ENCODE results near the gene GNB1L.
"Not testable (repeated sequence)": the region's sequence is repeated elsewhere in the genome, so short reads cannot be mapped to it uniquely, and the experiment has no call there.

GNB1L gene

DNA sequence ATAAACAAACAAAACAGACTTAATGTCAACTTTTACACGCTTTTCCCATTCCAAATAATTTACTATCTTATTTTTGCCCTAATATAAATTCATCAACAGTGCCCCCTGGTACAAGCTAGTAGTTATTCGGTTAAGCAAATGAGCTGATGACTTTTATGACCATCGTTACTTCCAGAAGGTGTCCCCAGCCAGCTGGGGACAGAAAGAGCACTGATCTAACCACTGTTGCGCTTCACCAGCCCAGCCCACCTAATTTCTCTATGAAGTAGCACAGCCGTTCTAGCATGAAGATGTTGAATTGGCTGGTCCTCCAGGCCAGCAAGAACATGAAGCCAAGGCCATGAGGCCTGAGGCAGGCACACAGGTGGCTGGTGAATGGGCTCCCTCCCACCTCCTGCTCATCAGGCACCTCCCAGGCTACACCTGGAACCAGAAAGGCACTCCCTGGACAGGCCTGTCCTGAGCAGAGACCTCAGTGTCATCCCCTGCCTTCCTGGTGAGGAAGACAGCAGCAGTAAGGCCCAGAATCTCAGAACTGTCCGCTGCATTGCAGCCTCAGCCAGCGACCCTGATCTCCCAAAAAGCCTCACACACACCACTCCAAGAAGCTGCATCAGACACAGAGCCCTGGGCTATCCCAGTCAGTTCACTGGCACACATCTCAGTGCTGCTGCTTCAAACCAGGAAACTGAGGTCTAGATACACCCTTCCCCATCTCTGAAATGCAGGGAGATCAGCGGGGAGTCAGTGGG is 12.9 kb downstream of the GNB1L start:
- H3K4me3 ChIP-seq (ENCODE audit: low read length): no peak overlapping the region
- H3K4me1 ChIP-seq (ENCODE audit: control insufficient read depth, insufficient read depth, low read length): peaks cover 2% of the 10 kb centered on the region; the same call in 1 of the 2 replicates
- H3K36me3 ChIP-seq (ENCODE audit: control insufficient read depth, insufficient read depth, low read length): no peaks in the 10 kb centered on the region
- H3K27ac ChIP-seq (ENCODE audit: low read length): no peak overlapping the region
- no peaks in the 10 kb centered on the region for H3K9me3 ChIP-seq (ENCODE audit: control insufficient read depth, insufficient read depth, low read length)
- WGBS (ENCODE audit: insufficient coverage, insufficient read length): 100% methylated on average over 1 of the region's 8 CpGs
- DNase-seq (ENCODE audit: low read depth, low spot score): no peak
- H3K27me3 ChIP-seq (ENCODE audit: control insufficient read depth, insufficient read depth, low read length): no peaks in the 10 kb centered on the region

DNA sequence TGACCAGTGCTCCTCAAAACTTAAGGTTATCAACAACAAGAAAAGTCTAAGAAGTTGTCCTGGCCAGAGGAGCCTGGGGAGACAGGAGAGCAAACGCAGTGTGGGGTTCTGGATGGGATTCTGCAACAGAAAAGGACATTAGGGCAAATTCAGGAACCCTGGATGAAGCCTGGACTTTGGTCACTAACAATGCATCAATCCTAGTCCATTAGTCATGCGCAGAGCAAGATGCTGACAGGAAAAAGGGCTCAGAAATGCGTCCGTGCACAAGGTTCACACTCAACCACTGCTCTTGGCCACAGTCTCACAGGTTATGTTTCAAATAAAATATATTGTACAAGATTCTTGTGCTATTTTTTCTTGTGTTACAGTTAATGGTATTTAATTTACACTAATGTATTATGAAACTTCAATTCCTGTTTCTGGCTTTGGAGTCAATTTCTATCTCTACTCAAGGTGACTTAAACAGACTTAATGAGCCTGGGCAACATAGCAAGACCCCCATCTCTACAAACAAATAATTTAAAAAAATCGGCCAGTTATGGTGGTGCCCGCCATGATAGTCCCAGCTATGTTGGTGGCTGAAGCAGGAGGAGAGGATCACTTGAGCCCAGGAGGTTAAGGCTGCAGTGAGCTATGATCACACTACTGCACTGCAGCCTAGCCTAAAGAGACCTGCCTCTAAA is 13.6 kb downstream of the GNB1L start:
- WGBS (ENCODE audit: insufficient coverage, insufficient read length): no CpG with 5 or more reads among the region's 6 CpGs
- Histone ChIP-seq H3K27ac (ENCODE audit: low read length) (no peak overlapping the region), H3K36me3 (ENCODE audit: control insufficient read depth, insufficient read depth, low read length) (no peaks in the 10 kb centered on the region), H3K9me3 (ENCODE audit: control insufficient read depth, insufficient read depth, low read length) (no peaks in the 10 kb centered on the region), H3K4me1 (ENCODE audit: control insufficient read depth, insufficient read depth, low read length) (peaks cover 2% of the 10 kb centered on the region; the same call in 1 of the 2 replicates), H3K4me3 (ENCODE audit: low read length) (no peak overlapping the region), H3K27me3 (ENCODE audit: control insufficient read depth, insufficient read depth, low read length) (no peaks in the 10 kb centered on the region)
- no peak for DNase-seq (ENCODE audit: low read depth, low spot score)

DNA sequence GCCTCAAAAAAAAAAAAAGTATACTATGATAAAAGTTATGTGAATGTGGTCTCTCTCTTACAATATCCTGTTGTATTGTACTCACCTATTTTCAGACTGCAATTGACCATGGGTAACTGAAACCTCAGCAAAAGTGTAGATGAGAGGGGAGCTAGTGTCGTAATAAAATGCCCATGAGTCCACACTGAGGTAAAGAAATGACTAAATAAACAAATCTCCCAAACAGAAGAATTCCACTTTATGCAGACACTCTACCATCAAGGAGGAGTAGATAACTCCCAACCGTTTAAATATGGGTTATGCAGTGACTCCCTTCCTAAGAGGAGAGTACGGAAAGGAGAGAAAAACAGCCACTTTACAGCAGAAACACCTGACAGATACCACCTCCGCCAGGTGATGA is 14.6 kb downstream of the GNB1L start:
- Histone ChIP-seq H3K9me3 (ENCODE audit: control insufficient read depth, insufficient read depth, low read length) (no peaks in the 10 kb centered on the region), H3K4me1 (ENCODE audit: control insufficient read depth, insufficient read depth, low read length) (no peaks in the 10 kb centered on the region), H3K27me3 (ENCODE audit: control insufficient read depth, insufficient read depth, low read length) (no peaks in the 10 kb centered on the region), H3K27ac (ENCODE audit: low read length) (no peak overlapping the region), H3K4me3 (ENCODE audit: low read length) (no peak overlapping the region), H3K36me3 (ENCODE audit: control insufficient read depth, insufficient read depth, low read length) (no peaks in the 10 kb centered on the region)
- WGBS (ENCODE audit: insufficient coverage, insufficient read length): no CpG with 5 or more reads among the region's 4 CpGs
- no peak for DNase-seq (ENCODE audit: low read depth, low spot score)

DNA sequence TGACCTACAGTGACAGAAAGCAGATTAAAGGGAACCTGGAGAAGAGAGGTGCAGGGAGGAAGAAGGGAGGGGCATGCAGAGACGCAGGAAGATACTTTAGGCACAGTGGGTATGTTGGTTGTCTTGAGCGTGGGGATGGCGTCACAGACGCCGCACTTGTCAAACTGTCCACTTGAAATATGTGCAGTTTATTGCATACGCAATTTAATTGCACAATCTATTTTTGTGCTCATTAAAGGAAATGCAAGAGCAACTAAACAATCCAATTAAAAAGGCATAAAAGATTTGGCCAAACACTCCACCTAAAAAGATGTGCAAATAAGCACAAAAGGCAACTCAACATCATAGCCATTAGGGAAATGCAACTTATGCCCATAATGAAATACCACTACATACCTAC is 16.8 kb downstream of the GNB1L start:
- no peaks in the 10 kb centered on the region for H3K27me3 ChIP-seq (ENCODE audit: control insufficient read depth, insufficient read depth, low read length)
- H3K4me1 ChIP-seq (ENCODE audit: control insufficient read depth, insufficient read depth, low read length): no peaks in the 10 kb centered on the region
- no peak overlapping the region for H3K4me3 ChIP-seq (ENCODE audit: low read length)
- no CpG with 5 or more reads among the region's 6 CpGs for WGBS (ENCODE audit: insufficient coverage, insufficient read length)
- H3K27ac ChIP-seq (ENCODE audit: low read length): no peak overlapping the region
- H3K9me3 ChIP-seq (ENCODE audit: control insufficient read depth, insufficient read depth, low read length): no peaks in the 10 kb centered on the region
- H3K36me3 ChIP-seq (ENCODE audit: control insufficient read depth, insufficient read depth, low read length): no peaks in the 10 kb centered on the region
- DNase-seq (ENCODE audit: low read depth, low spot score): no peak

DNA sequence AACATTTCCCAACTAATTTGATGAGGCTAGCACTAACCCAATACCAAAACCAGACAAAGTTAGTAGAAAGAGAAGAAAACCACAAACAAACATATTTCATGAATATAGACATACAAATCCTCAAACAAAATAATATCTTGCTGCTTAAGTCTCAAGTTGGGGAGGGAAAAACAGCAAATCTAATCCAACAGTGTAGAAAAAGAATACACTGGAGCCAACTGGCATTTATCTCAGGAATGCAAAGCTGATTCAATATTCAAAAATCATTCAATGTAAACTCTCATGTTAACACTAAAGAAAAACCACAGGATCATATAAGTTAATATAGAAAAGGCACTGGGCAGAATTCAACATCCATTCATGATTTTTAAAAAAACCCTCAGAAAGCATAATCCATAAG is 18.2 kb downstream of the GNB1L start:
- no peaks in the 10 kb centered on the region for H3K4me1 ChIP-seq (ENCODE audit: control insufficient read depth, insufficient read depth, low read length)
- H3K4me3 ChIP-seq (ENCODE audit: low read length): no peak overlapping the region
- H3K27ac ChIP-seq (ENCODE audit: low read length): no peak overlapping the region
- no peaks in the 10 kb centered on the region for H3K27me3 ChIP-seq (ENCODE audit: control insufficient read depth, insufficient read depth, low read length)
- no peak for DNase-seq (ENCODE audit: low read depth, low spot score)
- H3K9me3 ChIP-seq (ENCODE audit: control insufficient read depth, insufficient read depth, low read length): no peaks in the 10 kb centered on the region
- H3K36me3 ChIP-seq (ENCODE audit: control insufficient read depth, insufficient read depth, low read length): no peaks in the 10 kb centered on the region

DNA sequence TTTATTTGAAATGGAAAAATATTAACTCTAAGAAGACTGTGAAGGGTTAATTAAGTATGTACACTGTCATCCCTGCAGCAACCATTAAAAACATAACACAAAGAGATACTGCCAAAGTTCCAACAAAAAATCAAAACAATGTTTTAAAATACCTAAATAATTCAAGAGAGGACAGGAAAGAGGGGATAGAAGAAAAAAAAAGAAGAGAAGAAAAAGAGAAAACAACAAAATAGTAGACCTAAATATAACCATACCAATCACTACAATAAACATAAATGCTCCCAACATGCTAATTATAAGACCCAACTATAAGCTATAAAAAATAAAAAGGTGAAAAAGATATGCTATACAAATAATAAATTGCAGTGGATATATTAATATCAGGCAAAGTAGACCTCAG is 20.1 kb downstream of the GNB1L start:
- no peaks in the 10 kb centered on the region for H3K9me3 ChIP-seq (ENCODE audit: control insufficient read depth, insufficient read depth, low read length)
- no peak for DNase-seq (ENCODE audit: low read depth, low spot score)
- H3K36me3 ChIP-seq (ENCODE audit: control insufficient read depth, insufficient read depth, low read length): no peaks in the 10 kb centered on the region
- no peaks in the 10 kb centered on the region for H3K27me3 ChIP-seq (ENCODE audit: control insufficient read depth, insufficient read depth, low read length)
- no peak overlapping the region for H3K27ac ChIP-seq (ENCODE audit: low read length)
- no peak overlapping the region for H3K4me3 ChIP-seq (ENCODE audit: low read length)
- H3K4me1 ChIP-seq (ENCODE audit: control insufficient read depth, insufficient read depth, low read length): no peaks in the 10 kb centered on the region

DNA sequence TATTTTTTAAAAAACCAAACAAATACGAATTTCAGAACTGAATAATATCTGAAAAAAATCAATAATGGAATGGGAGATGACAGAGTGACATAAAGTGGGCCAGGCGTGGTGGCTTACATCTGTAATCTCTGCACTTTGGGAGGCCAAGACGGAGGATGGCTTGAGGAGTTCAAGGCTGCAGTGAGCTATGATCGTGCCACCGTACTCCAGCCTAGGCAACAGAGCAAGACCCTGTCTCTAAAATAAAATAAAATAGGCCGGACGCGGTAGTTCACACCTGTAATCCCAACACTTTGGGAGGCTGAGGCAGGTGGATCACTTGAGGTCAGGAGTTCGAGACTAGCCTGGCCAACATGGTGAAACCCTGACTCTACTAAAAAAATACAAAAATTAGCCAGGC is 21.3 kb downstream of the GNB1L start:
- H3K27ac ChIP-seq (ENCODE audit: low read length); H3K27me3 ChIP-seq (ENCODE audit: control insufficient read depth, insufficient read depth, low read length); H3K4me3 ChIP-seq (ENCODE audit: low read length); H3K9me3 ChIP-seq (ENCODE audit: control insufficient read depth, insufficient read depth, low read length); DNase-seq (ENCODE audit: low read depth, low spot score); H3K36me3 ChIP-seq (ENCODE audit: control insufficient read depth, insufficient read depth, low read length); H3K4me1 ChIP-seq (ENCODE audit: control insufficient read depth, insufficient read depth, low read length): not testable (repeated sequence)
- no CpG with 5 or more reads among the region's 9 CpGs for WGBS (ENCODE audit: insufficient coverage, insufficient read length)

DNA sequence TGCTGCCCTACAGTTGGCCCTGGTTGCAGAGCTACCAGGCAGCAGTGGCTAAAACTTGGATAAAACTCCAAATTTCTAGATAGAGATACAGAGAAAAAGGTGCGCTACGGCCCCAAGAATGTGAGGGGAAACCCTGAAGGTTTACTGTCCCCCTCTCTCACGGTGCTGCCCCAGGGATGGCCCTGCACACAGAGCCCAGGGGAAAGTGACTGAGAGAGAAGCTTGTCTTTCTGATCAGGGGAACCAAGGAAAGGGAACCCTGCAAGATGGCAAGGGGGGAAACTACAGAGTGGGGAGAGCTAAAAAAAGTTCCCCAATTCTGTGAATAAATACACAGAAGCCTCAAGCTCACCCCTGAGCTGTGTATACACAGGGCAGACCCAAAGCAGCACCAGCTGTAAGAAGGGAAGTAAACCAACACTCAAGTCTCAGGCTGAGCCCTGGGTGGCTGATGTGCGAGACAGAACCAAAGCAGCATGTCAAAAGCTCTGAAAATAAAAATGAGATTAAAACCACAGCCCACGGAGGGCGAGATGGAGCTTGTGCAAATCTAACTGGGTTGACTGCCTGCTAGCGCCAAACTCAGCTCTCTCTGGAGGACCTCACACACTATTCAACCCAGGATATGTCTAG is 22.1 kb downstream of the GNB1L start:
- no peaks in the 10 kb centered on the region for H3K27me3 ChIP-seq (ENCODE audit: control insufficient read depth, insufficient read depth, low read length)
- H3K9me3 ChIP-seq (ENCODE audit: control insufficient read depth, insufficient read depth, low read length): no peaks in the 10 kb centered on the region
- H3K4me3 ChIP-seq (ENCODE audit: low read length): no peak overlapping the region
- H3K27ac ChIP-seq (ENCODE audit: low read length): no peak overlapping the region
- DNase-seq (ENCODE audit: low read depth, low spot score): no peak
- no CpG with 5 or more reads among the region's 7 CpGs for WGBS (ENCODE audit: insufficient coverage, insufficient read length)
- no peaks in the 10 kb centered on the region for H3K4me1 ChIP-seq (ENCODE audit: control insufficient read depth, insufficient read depth, low read length)
- H3K36me3 ChIP-seq (ENCODE audit: control insufficient read depth, insufficient read depth, low read length): no peaks in the 10 kb centered on the region

DNA sequence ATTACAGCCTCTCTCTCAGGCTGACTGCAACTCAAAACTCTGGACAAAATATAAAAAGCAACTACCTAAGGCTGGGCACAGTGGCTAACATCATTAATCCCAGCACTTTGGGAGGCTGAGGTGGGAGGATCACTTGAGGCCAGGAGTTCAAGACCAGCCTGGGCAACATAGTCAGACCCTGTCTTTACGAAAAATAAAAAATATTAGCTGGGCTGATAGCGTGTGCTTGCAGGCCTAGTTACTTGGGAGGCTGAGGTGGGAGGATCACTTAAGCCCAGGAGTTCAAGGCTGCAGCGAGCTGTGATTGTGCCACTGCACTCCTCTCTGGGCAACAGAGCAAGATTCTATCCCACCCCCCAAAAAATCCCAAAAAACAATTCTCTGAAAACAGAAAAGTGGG is 22.7 kb downstream of the GNB1L start:
- DNase-seq (ENCODE audit: low read depth, low spot score); H3K4me3 ChIP-seq (ENCODE audit: low read length); H3K9me3 ChIP-seq (ENCODE audit: control insufficient read depth, insufficient read depth, low read length); H3K36me3 ChIP-seq (ENCODE audit: control insufficient read depth, insufficient read depth, low read length); H3K27ac ChIP-seq (ENCODE audit: low read length); H3K27me3 ChIP-seq (ENCODE audit: control insufficient read depth, insufficient read depth, low read length); H3K4me1 ChIP-seq (ENCODE audit: control insufficient read depth, insufficient read depth, low read length): not testable (repeated sequence)
- WGBS (ENCODE audit: insufficient coverage, insufficient read length): no CpG with 5 or more reads among the region's 3 CpGs

DNA sequence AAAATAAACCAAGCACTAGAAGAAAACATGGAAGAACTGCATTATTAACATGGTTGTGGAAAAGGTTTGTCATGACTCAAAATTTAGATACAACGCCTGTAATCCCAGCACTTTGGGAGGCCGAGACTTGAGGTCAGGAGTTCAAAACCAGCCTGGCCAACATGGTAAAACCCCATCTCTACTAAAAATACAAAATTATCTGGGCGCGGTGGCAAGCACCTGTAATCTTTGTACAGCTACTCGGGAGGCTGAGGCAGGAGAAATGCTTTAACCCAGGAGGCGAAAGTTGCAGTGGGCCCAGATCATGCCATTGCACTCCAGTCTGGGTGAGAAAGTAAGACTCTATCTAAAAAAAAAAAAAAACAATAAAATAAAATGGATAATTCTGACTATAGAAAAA is 23.7 kb downstream of the GNB1L start:
- WGBS (ENCODE audit: insufficient coverage, insufficient read length): no CpG with 5 or more reads among the region's 6 CpGs
- H3K4me1 ChIP-seq (ENCODE audit: control insufficient read depth, insufficient read depth, low read length): no peaks in the 10 kb centered on the region
- no peak overlapping the region for H3K27ac ChIP-seq (ENCODE audit: low read length)
- no peaks in the 10 kb centered on the region for H3K36me3 ChIP-seq (ENCODE audit: control insufficient read depth, insufficient read depth, low read length)
- H3K9me3 ChIP-seq (ENCODE audit: control insufficient read depth, insufficient read depth, low read length): no peaks in the 10 kb centered on the region
- H3K27me3 ChIP-seq (ENCODE audit: control insufficient read depth, insufficient read depth, low read length): no peaks in the 10 kb centered on the region
- DNase-seq (ENCODE audit: low read depth, low spot score): no peak
- no peak overlapping the region for H3K4me3 ChIP-seq (ENCODE audit: low read length)

DNA sequence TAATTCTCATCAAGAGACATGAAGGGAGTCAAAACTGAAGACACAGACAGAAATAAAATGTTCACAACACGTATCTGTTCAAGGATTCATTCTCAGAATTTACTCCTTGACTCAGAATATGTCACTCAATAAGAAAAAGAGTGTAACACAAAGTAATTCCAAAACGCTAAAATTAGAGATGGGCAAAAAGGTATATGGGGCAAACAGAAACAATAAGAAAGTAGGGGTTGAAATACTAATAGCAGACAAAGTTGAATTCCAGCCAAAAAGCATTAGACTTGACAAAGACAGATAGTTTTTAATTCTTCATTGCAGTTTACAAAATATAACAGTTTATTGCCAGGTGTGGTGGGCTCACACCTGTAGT is 26.7 kb downstream of the GNB1L start:
- H3K27me3 ChIP-seq (ENCODE audit: control insufficient read depth, insufficient read depth, low read length): no peaks in the 10 kb centered on the region
- no peak for DNase-seq (ENCODE audit: low read depth, low spot score)
- no peak overlapping the region for H3K27ac ChIP-seq (ENCODE audit: low read length)
- no peaks in the 10 kb centered on the region for H3K36me3 ChIP-seq (ENCODE audit: control insufficient read depth, insufficient read depth, low read length)
- no peaks in the 10 kb centered on the region for H3K9me3 ChIP-seq (ENCODE audit: control insufficient read depth, insufficient read depth, low read length)
- no peak overlapping the region for H3K4me3 ChIP-seq (ENCODE audit: low read length)
- no peaks in the 10 kb centered on the region for H3K4me1 ChIP-seq (ENCODE audit: control insufficient read depth, insufficient read depth, low read length)
- no CpG with 5 or more reads among the region's 2 CpGs for WGBS (ENCODE audit: insufficient coverage, insufficient read length)

Measured in iPS DF 6.9 (cell line).